Fibroblast of mammary gland (primary cell): Measurements from ENCODE around the gene FCN1.
"Not testable (repeated sequence)": the region's sequence is repeated elsewhere in the genome, so short reads cannot be mapped to it uniquely, and the experiment has no call there.

Experiments
- DNase-seq: peaks from one replicate; pipeline ENCODE4 v3.0.0-alpha.2; 2010; ENCODE audit warnings: low read depth
- H3K4me3 ChIP-seq: 2 replicates; pipeline ENCODE4 v1.5.1; 2011; ENCODE audit warnings: low read depth, mild to moderate bottlenecking, low read length, moderate library complexity; ENCODE audit not compliant: control insufficient read depth
- CTCF ChIP-seq: conservative IDR thresholded peaks from 2 replicates; pipeline ENCODE4 v1.5.1; 2011; ENCODE audit warnings: low read depth, low read length, inconsistent platforms; ENCODE audit not compliant: control insufficient read depth, insufficient read depth

FCN1 gene

GRCh38 chr9:134860510-134860909 is 57.2 kb downstream of the FCN1 start:
- no peak for DNase-seq
- TF ChIP-seq CTCF: no peak
- H3K4me3 ChIP-seq: no peak overlapping the region

GRCh38 chr9:134858051-134858841 is 59.5 kb downstream of the FCN1 start:
- TF ChIP-seq CTCF: peak; percentile 32
- no peak overlapping the region for H3K4me3 ChIP-seq
- DNase-seq: peak; percentile 41

- not testable (repeated sequence) for H3K4me3 ChIP-seq, DNase-seq
These were observed 60.3 kb downstream of the FCN1 start for GRCh38 chr9:134857451-134857850.

DNA sequence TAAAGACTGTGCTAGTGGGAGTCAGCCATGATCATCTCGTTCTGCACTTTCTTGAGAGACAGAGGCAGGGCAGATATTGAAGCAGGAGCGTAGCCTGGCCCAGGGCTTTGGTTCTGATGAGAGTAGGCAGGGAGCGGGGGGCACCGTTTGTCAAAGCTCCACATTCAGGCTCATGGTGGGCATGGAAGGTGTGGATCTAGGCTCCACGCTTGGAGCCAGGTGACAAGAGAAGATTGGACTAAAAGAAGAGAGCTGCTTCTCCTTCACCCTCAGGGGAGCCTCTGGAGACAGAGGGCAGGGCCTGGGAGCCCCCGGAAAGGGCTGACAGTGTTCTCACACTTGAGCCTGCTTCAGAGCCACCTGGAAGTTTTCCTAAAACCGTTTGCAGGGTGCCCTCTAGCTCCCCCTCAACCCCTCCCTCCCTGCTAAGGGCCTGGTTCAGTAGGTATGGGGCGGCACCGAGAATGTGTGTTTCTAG is 61.8 kb downstream of the FCN1 start:
- H3K4me3 ChIP-seq: no peak overlapping the region
- TF ChIP-seq CTCF: no peak
- DNase-seq: no peak
